Brain microvascular endothelial cell (primary cell): ENCODE data around the gene CHST11.

Experiments
- DNase-seq: peaks from one replicate; pipeline ENCODE4 v3.0.0-alpha.2; 2020
- H3K27ac ChIP-seq: fragments of 250-450 bp; sonication (Bioruptor Pico); 2 replicates; pipeline ENCODE4 v1.5.1; 2020; ENCODE audit warnings: mild to moderate bottlenecking, moderate library complexity
- H3K27me3 ChIP-seq: fragments of 250-450 bp; sonication (Bioruptor Pico); replicated peaks from 2 replicates; pipeline ENCODE4 v1.5.1; 2020; ENCODE audit warnings: mild to moderate bottlenecking
- H3K36me3 ChIP-seq: fragments of 250-450 bp; sonication (Bioruptor Pico); replicated peaks from 2 replicates; pipeline ENCODE4 v1.5.1; 2020; ENCODE audit warnings: mild to moderate bottlenecking
- H3K4me3 ChIP-seq: 2 replicates; pipeline ENCODE4 v1.5.1; 2011; ENCODE audit warnings: low read depth, mild to moderate bottlenecking, control low read depth, low read length, moderate library complexity
- in situ Hi-C: cut with HindIII; loops from 2 replicates; pipeline ENCODE4 v1.10.0; 2017; ENCODE audit warnings: low sequenced_read_pairs, low pct_ligation_motif_present
- TF ChIP-seq, protein P1 (sequence below): IDR thresholded peaks from 2 replicates; pipeline ENCODE4 v1.5.1; 2011; ENCODE audit warnings: low read depth, mild to moderate bottlenecking, moderate library complexity, low read length, control low read depth, inconsistent platforms; ENCODE audit errors: missing control alignments

Gene CHST11

DNA sequence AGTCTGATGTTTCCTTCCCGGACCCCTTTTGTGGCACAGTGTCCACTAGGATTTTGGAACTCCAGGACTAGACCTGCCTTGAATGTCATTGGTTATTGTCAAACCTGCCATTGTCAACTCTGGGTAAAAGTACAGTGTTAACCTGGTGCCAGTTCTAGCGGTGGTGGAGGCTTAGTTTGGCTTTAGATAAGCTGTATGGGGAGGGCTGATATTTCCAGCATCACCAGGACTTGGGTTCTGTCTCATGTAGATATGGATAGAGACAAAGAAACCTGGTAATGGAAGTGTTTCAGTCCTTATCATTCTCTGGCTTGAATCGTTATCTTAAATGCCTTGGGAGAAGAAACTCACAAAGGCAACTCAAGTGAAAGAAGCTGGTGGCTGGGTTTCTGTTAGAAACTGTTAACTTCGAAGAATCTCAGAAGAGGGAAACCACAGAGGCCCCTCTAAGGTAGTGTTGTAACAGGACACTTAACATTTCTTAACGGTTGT, 10.6 kb downstream of the CHST11 start:
- no peaks in the 10 kb centered on the region for H3K27me3 ChIP-seq
- in situ Hi-C loops = no loop called here
- no peak for DNase-seq
- H3K36me3 ChIP-seq = peaks cover 3% of the 10 kb centered on the region
- no peak overlapping the region for H3K27ac ChIP-seq
- no peak overlapping the region for H3K4me3 ChIP-seq
- TF ChIP-seq, protein P1, sequence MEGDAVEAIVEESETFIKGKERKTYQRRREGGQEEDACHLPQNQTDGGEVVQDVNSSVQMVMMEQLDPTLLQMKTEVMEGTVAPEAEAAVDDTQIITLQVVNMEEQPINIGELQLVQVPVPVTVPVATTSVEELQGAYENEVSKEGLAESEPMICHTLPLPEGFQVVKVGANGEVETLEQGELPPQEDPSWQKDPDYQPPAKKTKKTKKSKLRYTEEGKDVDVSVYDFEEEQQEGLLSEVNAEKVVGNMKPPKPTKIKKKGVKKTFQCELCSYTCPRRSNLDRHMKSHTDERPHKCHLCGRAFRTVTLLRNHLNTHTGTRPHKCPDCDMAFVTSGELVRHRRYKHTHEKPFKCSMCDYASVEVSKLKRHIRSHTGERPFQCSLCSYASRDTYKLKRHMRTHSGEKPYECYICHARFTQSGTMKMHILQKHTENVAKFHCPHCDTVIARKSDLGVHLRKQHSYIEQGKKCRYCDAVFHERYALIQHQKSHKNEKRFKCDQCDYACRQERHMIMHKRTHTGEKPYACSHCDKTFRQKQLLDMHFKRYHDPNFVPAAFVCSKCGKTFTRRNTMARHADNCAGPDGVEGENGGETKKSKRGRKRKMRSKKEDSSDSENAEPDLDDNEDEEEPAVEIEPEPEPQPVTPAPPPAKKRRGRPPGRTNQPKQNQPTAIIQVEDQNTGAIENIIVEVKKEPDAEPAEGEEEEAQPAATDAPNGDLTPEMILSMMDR = no peak

DNA sequence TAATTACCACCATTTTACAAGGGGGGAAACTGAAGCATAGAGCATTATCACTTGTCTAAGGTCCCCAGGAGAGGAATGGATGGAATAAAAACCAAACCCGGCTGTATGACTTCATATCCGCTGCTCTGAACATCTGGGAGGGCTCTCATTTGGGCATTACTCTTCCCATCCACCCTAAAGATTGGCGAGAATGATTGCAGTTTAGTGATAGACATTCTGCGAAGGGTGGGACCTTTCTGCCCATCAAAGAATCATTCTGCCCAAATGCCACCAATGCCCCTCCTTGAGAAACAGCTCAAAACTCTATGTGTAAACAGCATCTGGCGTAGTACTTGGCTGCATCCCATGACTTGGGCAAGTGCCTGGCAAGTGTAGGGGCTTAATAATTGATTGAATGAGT, 11.6 kb downstream of the CHST11 start:
- TF ChIP-seq, protein P1 = no peak
- no peak for DNase-seq
- in situ Hi-C loops = no loop called here
- Histone ChIP-seq H3K4me3 (no peak overlapping the region), H3K36me3 (peaks cover 3% of the 10 kb centered on the region), H3K27ac (no peak overlapping the region), H3K27me3 (no peaks in the 10 kb centered on the region)

DNA sequence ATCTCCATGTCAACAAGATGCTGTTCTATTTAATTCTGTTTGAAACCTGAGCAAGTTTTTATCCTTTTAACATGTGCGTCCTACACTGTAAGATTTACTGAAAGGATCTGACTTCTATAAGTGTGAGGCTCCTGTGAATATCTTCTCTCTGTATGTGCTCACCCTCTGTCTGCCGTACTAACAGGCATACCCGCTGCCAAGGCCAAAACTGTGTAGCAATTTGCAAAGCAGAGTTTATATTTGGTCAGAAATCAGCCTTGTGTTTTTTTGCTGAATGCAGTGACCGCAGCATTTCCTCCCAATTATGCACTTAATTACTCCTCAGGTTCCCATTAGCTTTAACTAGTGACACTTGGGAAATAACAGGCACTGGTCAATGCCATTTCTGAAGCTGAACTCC, 12.3 kb downstream of the CHST11 start:
- TF ChIP-seq, protein P1 = no peak
- in situ Hi-C loops = no loop called here
- Histone ChIP-seq H3K27ac (no peak overlapping the region), H3K27me3 (no peaks in the 10 kb centered on the region), H3K36me3 (peaks cover 3% of the 10 kb centered on the region), H3K4me3 (no peak overlapping the region)
- DNase-seq = no peak

DNA sequence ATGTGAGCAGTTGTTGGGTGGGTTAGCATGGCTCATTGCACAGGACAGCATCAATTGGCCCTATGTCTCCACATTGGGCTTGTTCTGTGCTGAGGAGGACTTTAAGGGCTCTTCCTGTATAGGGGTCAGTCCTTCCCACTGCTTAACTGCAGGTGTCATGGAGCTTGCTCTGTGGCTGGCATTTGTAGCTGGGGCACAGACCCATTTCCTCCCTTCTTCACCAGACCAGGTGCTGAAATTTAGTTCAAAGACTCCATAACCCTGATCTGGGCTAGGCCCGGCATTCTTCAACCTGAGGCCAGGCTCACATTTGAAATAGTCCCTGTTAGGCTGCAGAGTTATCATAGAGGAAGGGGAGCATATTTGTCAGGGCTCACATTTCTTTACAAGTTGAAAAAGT, 12.8 kb downstream of the CHST11 start:
- Histone ChIP-seq H3K4me3 (no peak overlapping the region), H3K27me3 (no peaks in the 10 kb centered on the region), H3K36me3 (peaks cover 3% of the 10 kb centered on the region), H3K27ac (no peak overlapping the region)
- TF ChIP-seq, protein P1 = no peak
- in situ Hi-C loops = no loop called here
- no peak for DNase-seq

DNA sequence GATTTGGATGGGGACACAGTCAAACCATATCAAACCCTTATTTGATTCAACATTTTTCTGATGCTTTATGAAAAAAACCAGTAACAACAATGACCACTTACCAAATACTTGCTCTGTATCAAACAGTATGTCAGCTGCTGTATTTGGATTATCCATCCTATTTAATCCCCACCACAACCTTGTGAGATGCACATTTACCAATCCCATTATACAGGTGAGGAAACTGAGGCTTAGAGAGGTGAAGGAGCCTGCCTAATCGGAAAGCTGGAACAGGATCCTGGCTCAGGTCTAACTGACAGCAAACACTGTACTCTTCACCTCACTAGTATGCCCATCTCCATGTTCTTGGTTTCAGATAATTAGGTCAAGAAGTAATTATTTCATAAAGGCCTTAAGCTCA, 13.8 kb downstream of the CHST11 start:
- no peak overlapping the region for H3K4me3 ChIP-seq
- H3K36me3 ChIP-seq = peaks cover 3% of the 10 kb centered on the region
- in situ Hi-C loops = no loop called here
- no peaks in the 10 kb centered on the region for H3K27me3 ChIP-seq
- no peak for DNase-seq
- no peak overlapping the region for H3K27ac ChIP-seq
- TF ChIP-seq, protein P1 = no peak

DNA sequence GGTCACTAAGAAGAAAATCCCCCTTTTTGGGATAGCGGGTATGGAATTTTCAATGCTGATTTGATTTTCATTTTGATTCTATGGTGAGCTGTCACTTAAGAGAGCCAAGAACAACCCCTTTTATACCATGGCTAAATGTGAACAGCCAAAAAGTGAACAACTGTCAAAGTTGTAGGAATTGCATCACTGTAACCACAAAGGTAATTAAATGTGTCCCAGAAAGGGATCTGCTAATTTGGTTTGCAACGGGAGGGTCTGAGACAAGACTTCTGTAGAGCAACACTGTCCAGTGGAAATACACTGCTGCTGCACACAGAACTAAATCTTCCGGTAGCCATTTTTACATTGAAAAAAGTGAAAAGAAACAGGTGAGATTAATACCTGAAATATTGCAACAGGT, 14.6 kb downstream of the CHST11 start:
- no peak for DNase-seq

More for the DNA sequence above, 14.6 kb downstream of the CHST11 start:
- H3K27ac ChIP-seq = no peak overlapping the region
- in situ Hi-C loops = no loop called here
- TF ChIP-seq, protein P1 = no peak
- peaks cover 3% of the 10 kb centered on the region for H3K36me3 ChIP-seq
- no peak overlapping the region for H3K4me3 ChIP-seq
- no peaks in the 10 kb centered on the region for H3K27me3 ChIP-seq
